Measurements from ENCODE around the gene ASIC3. TPM values are rescaled to one million over a fixed set of nuclear protein-coding genes. Genes with fewer than 3 reads are reported as not detected.
A peak's percentile ranks its signal among the peaks of the same experiment; 100 is the strongest.

ASIC3 gene
- total RNA-seq, 3 donors from 2014 or later: 1.2 to 6.5 (median 3.4) TPM

DNA sequence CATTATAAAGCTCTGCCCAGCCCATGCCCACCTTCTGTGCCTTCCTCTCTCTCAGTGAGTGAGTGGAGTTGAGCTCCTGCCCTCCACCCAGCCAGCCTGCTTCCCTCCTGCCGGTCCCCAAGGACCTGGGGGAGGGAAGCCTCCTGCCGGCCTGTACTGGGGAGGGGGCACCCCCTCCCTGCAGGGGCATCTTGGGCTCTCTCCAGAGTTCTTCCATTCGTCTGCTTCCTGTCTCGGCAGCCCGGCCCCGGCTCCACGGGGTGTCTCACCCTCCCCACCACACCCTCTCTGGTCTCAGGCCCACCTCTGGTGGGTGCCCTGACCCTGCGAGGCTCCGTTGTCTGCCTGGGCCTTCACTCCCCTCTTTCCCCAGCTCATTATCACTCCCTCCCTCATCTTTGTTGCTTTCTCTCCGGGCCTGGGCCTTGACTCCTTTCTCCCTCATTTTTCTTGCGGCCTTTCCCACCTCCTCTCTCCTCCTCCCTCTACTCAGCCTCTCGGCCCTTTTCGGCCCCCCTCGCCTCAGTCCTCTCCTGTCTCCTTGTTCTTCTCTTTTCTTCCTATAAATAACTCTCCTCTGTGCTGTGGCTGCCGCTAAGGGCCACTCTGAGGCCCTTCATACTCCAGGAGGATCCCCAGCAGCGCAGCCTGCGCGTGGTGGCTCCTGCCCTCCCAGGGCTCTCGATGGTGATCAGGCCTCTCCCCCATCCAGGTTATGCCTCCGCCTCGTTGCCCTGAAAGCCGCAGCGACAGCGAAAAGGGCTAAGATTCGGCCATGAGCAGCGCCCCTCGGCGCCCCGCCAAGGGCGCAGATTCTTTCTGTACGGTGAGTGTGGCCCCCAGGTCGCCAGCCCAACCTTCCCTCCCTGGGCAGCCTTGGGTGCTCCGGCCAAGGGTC, 13.1 kb downstream of the ASIC3 start:
- H3K4me3 ChIP-seq: no peak overlapping the region
- ATAC-seq (no peak), DNase-seq (no peak)
- H3K9me3 ChIP-seq: no peaks in the 10 kb centered on the region
- intact Hi-C loops (cut with DNase I, micrococcal nuclease): no loop called here
- H3K36me3 ChIP-seq (ENCODE audit: low read depth): no peaks in the 10 kb centered on the region
- peaks cover 36% of the 10 kb centered on the region for H3K4me1 ChIP-seq (ENCODE audit: low read depth)
- TF ChIP-seq, protein P1, sequence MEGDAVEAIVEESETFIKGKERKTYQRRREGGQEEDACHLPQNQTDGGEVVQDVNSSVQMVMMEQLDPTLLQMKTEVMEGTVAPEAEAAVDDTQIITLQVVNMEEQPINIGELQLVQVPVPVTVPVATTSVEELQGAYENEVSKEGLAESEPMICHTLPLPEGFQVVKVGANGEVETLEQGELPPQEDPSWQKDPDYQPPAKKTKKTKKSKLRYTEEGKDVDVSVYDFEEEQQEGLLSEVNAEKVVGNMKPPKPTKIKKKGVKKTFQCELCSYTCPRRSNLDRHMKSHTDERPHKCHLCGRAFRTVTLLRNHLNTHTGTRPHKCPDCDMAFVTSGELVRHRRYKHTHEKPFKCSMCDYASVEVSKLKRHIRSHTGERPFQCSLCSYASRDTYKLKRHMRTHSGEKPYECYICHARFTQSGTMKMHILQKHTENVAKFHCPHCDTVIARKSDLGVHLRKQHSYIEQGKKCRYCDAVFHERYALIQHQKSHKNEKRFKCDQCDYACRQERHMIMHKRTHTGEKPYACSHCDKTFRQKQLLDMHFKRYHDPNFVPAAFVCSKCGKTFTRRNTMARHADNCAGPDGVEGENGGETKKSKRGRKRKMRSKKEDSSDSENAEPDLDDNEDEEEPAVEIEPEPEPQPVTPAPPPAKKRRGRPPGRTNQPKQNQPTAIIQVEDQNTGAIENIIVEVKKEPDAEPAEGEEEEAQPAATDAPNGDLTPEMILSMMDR (IDR thresholded peaks at IDR 0.05): no peak

GRCh38 chr7:151062111-151062398, 13.7 kb downstream of the ASIC3 start:
- TF ChIP-seq, protein P1 (IDR thresholded peaks at IDR 0.05): no peak
- Histone ChIP-seq H3K9me3 (no peaks in the 10 kb centered on the region), H3K4me1 (ENCODE audit: low read depth) (peaks cover 32% of the 10 kb centered on the region), H3K4me3 (no peak overlapping the region), H3K36me3 (ENCODE audit: low read depth) (no peaks in the 10 kb centered on the region)
- ATAC-seq: no peak
- no peak for DNase-seq
- intact Hi-C loops (cut with DNase I, micrococcal nuclease): no loop called here

DNA sequence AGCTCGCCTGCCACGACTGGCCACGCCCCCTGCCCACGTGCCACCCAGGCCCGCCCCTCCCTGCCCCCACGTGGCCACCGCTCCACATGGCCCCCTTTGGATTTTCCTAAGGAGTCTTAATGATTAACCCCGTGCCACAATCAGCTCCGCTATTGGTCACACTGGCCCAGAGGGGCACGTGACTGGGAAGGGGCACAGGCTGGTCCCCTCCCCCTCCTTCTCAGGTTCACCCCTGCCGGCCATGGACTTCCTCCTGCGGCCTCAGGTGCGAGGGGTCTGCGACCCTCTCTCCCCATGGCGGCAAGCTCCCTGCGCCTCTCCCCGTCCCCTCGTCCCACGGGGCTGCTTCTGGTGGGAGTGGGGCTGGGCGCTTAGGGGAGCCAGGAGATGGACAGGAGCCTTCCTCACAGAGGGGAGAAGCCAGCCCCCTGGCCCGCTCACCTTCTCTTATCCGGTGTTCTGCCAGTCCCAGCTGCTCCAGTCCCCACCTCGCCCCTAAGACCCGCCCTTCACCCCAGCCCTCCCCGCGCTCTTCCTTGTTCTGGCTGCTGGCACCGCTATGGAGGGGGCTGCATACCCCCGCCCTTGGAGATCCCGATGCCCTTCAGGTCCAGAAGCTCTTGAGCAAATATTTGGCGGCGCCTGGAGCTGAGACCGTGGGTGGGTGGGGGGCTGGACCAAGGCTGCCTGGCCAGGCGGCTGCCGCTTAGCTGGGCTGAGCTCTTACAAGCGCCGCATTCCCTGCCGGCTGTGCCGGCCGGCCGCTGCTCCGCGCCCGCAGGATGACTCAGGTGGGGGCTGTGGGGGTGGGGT, 14.3 kb downstream of the ASIC3 start:
- peak; percentile 61 for ATAC-seq
- DNase-seq: peak; percentile 85 to 91 (median 90)
- TF ChIP-seq, protein P1 (IDR thresholded peaks at IDR 0.05): no peak
- H3K9me3 ChIP-seq: no peaks in the 10 kb centered on the region
- intact Hi-C loops (cut with DNase I, micrococcal nuclease): no loop called here
- H3K4me3 ChIP-seq: no peak overlapping the region
- peaks cover 29% of the 10 kb centered on the region for H3K4me1 ChIP-seq (ENCODE audit: low read depth)
- H3K36me3 ChIP-seq (ENCODE audit: low read depth): no peaks in the 10 kb centered on the region

- H3K9me3 ChIP-seq: no peaks in the 10 kb centered on the region
- DNase-seq (peak in 1 of 3 donors; percentile 38), ATAC-seq (peak; percentile 0)
- H3K4me1 ChIP-seq (ENCODE audit: low read depth): peaks cover 29% of the 10 kb centered on the region
- no peak overlapping the region for H3K4me3 ChIP-seq
- peaks cover 5% of the 10 kb centered on the region for H3K36me3 ChIP-seq (ENCODE audit: low read depth)
- TF ChIP-seq, protein P1 (IDR thresholded peaks at IDR 0.05): no peak
- intact Hi-C loops (cut with DNase I, micrococcal nuclease): no loop called here
Observed at GRCh38 chr7:151063212-151063561, 14.9 kb downstream of the ASIC3 start.

DNA sequence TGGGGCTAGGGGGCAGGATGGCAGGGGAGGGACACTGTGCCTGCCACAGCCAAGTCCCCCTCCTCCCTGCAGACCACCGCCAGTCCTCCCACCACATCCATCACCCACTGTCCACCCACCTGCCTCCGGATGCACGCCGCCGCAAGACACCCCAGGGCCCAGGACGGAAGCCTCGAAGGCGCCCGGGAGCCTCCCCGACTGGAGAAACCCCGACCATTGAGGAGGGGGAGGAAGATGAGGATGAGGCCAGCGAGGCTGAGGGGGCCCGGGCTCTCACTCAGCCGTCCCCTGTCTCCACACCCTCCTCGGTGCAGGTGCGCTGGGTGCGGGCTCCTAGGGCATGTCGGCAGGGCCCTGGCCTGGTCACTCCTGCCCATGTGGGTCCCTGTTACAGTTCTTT, 16.1 kb downstream of the ASIC3 start:
- TF ChIP-seq, protein P1 (IDR thresholded peaks at IDR 0.05): no peak
- no peak for DNase-seq
- no peak for ATAC-seq
- H3K36me3 ChIP-seq (ENCODE audit: low read depth): peaks cover 5% of the 10 kb centered on the region
- H3K9me3 ChIP-seq: no peaks in the 10 kb centered on the region
- intact Hi-C loops (cut with DNase I, micrococcal nuclease): no loop called here
- H3K4me3 ChIP-seq: no peak overlapping the region
- H3K4me1 ChIP-seq (ENCODE audit: low read depth): peaks cover 22% of the 10 kb centered on the region

Measured in mucosa of descending colon (tissue), 3 donors.